H1 (cell line): ENCODE data around the gene DNAJC6. TPM values are rescaled to one million over a fixed set of nuclear protein-coding genes. Genes with fewer than 3 reads are reported as not detected.

ENCODE experiments used
- ATF2 ChIP-seq: IDR thresholded peaks from 2 replicates; pipeline ENCODE4 v1.6.1; 2012; ENCODE audit warnings: low read length, inconsistent platforms
- BACH1 ChIP-seq: IDR thresholded peaks from 2 replicates; pipeline ENCODE4 v1.6.1; 2012; ENCODE audit warnings: low read length, improper control_type of control experiment
- CBX8 ChIP-seq: fragments of 300-800, 300-1000 bp; sonication (generic); IDR thresholded peaks from 2 replicates; pipeline ENCODE4 v1.7.1; 2016; ENCODE audit warnings: low read depth, low read length, borderline replicate concordance
- CEBPB ChIP-seq: IDR thresholded peaks from 2 replicates; pipeline ENCODE4 v1.6.1; 2012; ENCODE audit warnings: low read depth, low read length
- CHD1 ChIP-seq: IDR thresholded peaks from 2 replicates; pipeline ENCODE4 v1.6.1; 2012; ENCODE audit warnings: low read depth, low read length, improper control_type of control experiment
- CHD2 ChIP-seq: IDR thresholded peaks from 2 replicates; pipeline ENCODE4 v1.6.1; 2012; ENCODE audit warnings: low read length, improper control_type of control experiment
- CTCF ChIP-seq, 3 experiments: IDR thresholded peaks; 1 replicate in 2 of 3; 2 replicates in 1 of 3; pipeline versions ENCODE4 v1.5.1 to v1.6.1; 2011; ENCODE audit warnings: low read length in 3 of 3, mild to moderate bottlenecking in 3 of 3, inconsistent platforms in 2 of 3, low read depth in 1 of 3, moderate library complexity in 1 of 3; ENCODE audit not compliant: insufficient read depth in 1 of 3; ENCODE audit errors: control extremely low read depth in 1 of 3
- EGR1 ChIP-seq: IDR thresholded peaks from 2 replicates; pipeline ENCODE4 v1.6.1; 2011; ENCODE audit warnings: low read depth, low read length, borderline replicate concordance
- EZH2 ChIP-seq: fragments of 200-600 bp; sonication (generic); IDR thresholded peaks from 2 replicates; pipeline ENCODE4 v1.7.1; 2012; ENCODE audit warnings: low read depth, mild to moderate bottlenecking, moderate library complexity, low read length, inconsistent platforms; ENCODE audit not compliant: severe bottlenecking
- HDAC2 ChIP-seq, 2 experiments: fragments of 300-600 bp in 1 of 2; sonication (generic) in 1 of 2; IDR thresholded peaks; 2 replicates each; pipeline ENCODE4 v1.6.1; 2011 to 2012; ENCODE audit warnings: low read depth in 2 of 2, low read length in 2 of 2, mild to moderate bottlenecking in 2 of 2, moderate library complexity in 2 of 2, borderline replicate concordance in 1 of 2, inconsistent platforms in 1 of 2
- KDM4A ChIP-seq: IDR thresholded peaks from one replicate; pipeline ENCODE4 v1.7.1; 2012; ENCODE audit warnings: low read depth, mild to moderate bottlenecking, moderate library complexity, low read length, inconsistent platforms; ENCODE audit not compliant: severe bottlenecking
- RAD21 ChIP-seq, 2 experiments: IDR thresholded peaks in 1 of 2; conservative IDR thresholded peaks in 1 of 2; 2 replicates each; pipeline ENCODE4 v1.6.1; 2011; ENCODE audit warnings: low read depth in 2 of 2, low read length in 2 of 2, improper control_type of control experiment in 1 of 2, inconsistent platforms in 1 of 2, mild to moderate bottlenecking in 1 of 2, moderate library complexity in 1 of 2
- RNF2 ChIP-seq: fragments of 200-900, 300-1000 bp; sonication (generic); IDR thresholded peaks from 2 replicates; pipeline ENCODE4 v1.7.1; 2016; ENCODE audit warnings: borderline replicate concordance, low read depth, mild to moderate bottlenecking, antibody characterized with exemption, low read length; ENCODE audit not compliant: poor library complexity, severe bottlenecking; ENCODE audit errors: missing control alignments
- SAP30 ChIP-seq: fragments of 300-600 bp; sonication (generic); IDR thresholded peaks from 2 replicates; pipeline ENCODE4 v1.7.1; 2012; ENCODE audit warnings: low read length, moderate library complexity, mild to moderate bottlenecking, inconsistent platforms; ENCODE audit not compliant: insufficient read depth, insufficient replicate concordance
- SIRT6 ChIP-seq: IDR thresholded peaks from one replicate; pipeline ENCODE4 v1.7.1; 2012; ENCODE audit warnings: low read length, inconsistent platforms
- SIX5 ChIP-seq: IDR thresholded peaks from 2 replicates; pipeline ENCODE4 v1.6.1; 2011; ENCODE audit warnings: mild to moderate bottlenecking, low read depth, low read length
- TAF7 ChIP-seq: optimal IDR thresholded peaks from 2 replicates; pipeline ENCODE3; 2011; ENCODE audit warnings: low read depth, mild to moderate bottlenecking, inconsistent platforms, low read length, moderate library complexity, borderline replicate concordance
- polyA plus RNA-seq, 7 experiments: library from polyadenylated mRNA; depleted of rRNA in 3 of 7; stranded (reverse) in 5 of 7; unstranded in 2 of 7; fragments of >200 nt in 5 of 7; fragments of 200-250 nt in 2 of 7; gene quantifications; 1 replicate in 5 of 7; 2 replicates in 1 of 7; 4 replicates in 1 of 7; pipeline versions ENCODE4 v1.2.1 to v1.2.3, GENCODE V29; 2011 to 2013; ENCODE audit warnings: missing spikeins in 2 of 7, mixed read lengths in 2 of 7
- total RNA-seq: library from RNA; stranded (reverse); fragmentation: NEBNext Ultra II Directional; extraction: Animal tissue kit (Norgen Biotek cat#: 25700); gene quantifications from 2 replicates; pipeline ENCODE4 v1.2.1, GENCODE V29; 2021
- TF ChIP-seq, protein P1 (sequence below): IDR thresholded peaks from 2 replicates; pipeline ENCODE4 v1.6.1; 2012; ENCODE audit warnings: inconsistent platforms

The DNAJC6 gene
- total and polyA plus RNA-seq, 2 of the 8 experiments (the other 6 are each of a cell fraction or from before 2014, with no cell fraction given) = 1.6 to 3.0 TPM

DNA sequence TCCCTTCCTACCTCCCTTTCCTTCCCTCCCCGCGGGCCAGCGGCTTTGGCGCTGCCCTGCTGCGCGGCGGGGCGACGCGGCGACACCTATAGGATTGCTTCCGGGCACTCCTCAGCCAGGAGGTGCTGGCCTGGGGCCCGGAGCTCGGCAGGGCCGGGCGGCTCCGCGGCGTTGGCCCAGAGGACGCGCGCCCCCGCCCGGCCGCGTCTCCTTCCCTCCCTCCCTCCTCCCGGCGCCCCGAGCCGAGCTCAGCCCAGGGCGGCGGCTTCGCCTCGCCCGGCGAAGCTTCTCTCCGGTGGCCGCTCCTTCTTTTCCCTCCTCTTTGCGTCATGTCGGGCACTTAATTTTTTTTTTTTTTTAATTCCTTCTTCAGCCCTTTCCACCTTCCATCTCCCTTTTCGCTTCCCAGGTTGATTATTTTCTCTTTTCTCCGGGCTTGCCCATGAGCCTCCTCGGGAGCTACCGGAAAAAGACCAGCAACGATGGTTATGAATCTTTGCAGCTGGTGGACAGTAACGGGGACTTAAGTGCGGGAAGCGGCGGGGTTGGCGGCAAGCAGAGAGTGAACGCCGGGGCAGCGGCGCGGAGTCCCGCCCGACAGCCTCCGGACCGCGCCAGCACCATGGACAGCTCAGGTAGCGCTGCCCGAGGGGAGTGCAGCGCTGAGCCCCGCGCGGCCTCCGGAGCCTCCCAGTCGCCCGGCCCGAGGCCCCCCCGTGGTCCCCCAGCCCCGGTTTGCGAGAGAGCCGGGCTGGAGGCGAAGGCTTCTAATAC, at the start of gene DNAJC6 (continued):
- TF ChIP-seq CBX8 = no peak
- TF ChIP-seq ATF2 = no peak
- TF ChIP-seq TAF7 = peak; percentile 27
- TF ChIP-seq BACH1 = no peak
- TF ChIP-seq CEBPB = no peak
- TF ChIP-seq SAP30 = no peak
- TF ChIP-seq SIX5 = no peak
- TF ChIP-seq KDM4A = no peak
- TF ChIP-seq EGR1 = peak; percentile 42; the same call in 1 of the 2 replicates
- no peak for TF ChIP-seq EZH2
- 0 out of 2 replicates have a peak, but pooled peaks have one; percentile 25 for TF ChIP-seq CHD1
- TF ChIP-seq, protein P1, sequence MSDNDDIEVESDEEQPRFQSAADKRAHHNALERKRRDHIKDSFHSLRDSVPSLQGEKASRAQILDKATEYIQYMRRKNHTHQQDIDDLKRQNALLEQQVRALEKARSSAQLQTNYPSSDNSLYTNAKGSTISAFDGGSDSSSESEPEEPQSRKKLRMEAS = peak; percentile 76
- peak; percentile 19; the same call in 1 of the 2 replicates for TF ChIP-seq CHD2
- 0 out of 4 replicates have a peak, but pooled peaks of 1 of the 2 experiments have one; percentile 8 for TF ChIP-seq RAD21 (IDR thresholded peaks at IDR 0.05 in 1 of 2, conservative IDR thresholded peaks at IDR 0.05 in 1 of 2; ENCODE audit: low read depth in 2 of 2, low read length in 2 of 2)
- TF ChIP-seq HDAC2 (IDR thresholded peaks at IDR 0.05; ENCODE audit: borderline replicate concordance in 1 of 2, low read depth in 2 of 2, low read length in 2 of 2) = peak; percentile 67 to 92; a peak in 2 of 4 replicates
- TF ChIP-seq SIRT6 = no peak
- no peak for TF ChIP-seq RNF2
- no peak for TF ChIP-seq CTCF (IDR thresholded peaks at IDR 0.05; ENCODE audit: control extremely low read depth in 1 of 3, insufficient read depth in 1 of 3, low read depth in 1 of 3, low read length in 3 of 3)
